Activated B cell treated with CpG ODN at 0.5 μM for 24 hours (primary cell): Measurements from ENCODE around the gene POLR3H. TPM values are rescaled to one million over a fixed set of nuclear protein-coding genes. Genes with fewer than 3 reads are reported as not detected.

Experiments used
- ATAC-seq: fragments of 200-7000 bp; cut with Tn5 transposase; one replicate; pipeline ENCODE4 v1.10.0; 2021; ENCODE audit warnings: low read depth, mild to moderate bottlenecking, moderate library complexity
- CTCF ChIA-PET: fragments of 350-600 bp; sonication (Branson Sonifier 250); formaldehyde crosslinking; loops from one replicate; lab custom pipeline; 2021; ENCODE audit warnings: antibody characterized with exemption; lab: Charles Lee
- POLR2A ChIA-PET: fragments of 350-600 bp; sonication (Branson Sonifier 250); formaldehyde crosslinking; loops from one replicate; lab custom pipeline; 2021; ENCODE audit warnings: antibody characterized with exemption; lab: Charles Lee
- DNase-seq: peaks from one replicate; pipeline ENCODE4 v3.0.0; 2022
- H3K27ac Mint-ChIP-seq: one replicate; pipeline ENCODE4 v1.8.0; 2020; ENCODE audit warnings: mixed read lengths
- H3K27me3 Mint-ChIP-seq: one replicate; pipeline ENCODE4 v1.8.0; 2021; ENCODE audit warnings: mixed read lengths
- H3K36me3 Mint-ChIP-seq: one replicate; pipeline ENCODE4 v1.8.0; 2021; ENCODE audit warnings: low read depth, mixed read lengths
- H3K4me1 Mint-ChIP-seq: one replicate; pipeline ENCODE4 v1.8.0; 2021; ENCODE audit warnings: mixed read lengths
- H3K4me3 Mint-ChIP-seq: one replicate; pipeline ENCODE4 v1.8.0; 2020; ENCODE audit warnings: mild to moderate bottlenecking, mixed read lengths
- H3K9me3 Mint-ChIP-seq: one replicate; pipeline ENCODE4 v1.8.0; 2020; ENCODE audit warnings: mixed read lengths
- CTCF ChIP-seq: fragments of 200-600 bp; IDR thresholded peaks from one replicate; pipeline ENCODE4 v1.8.0; 2022; ENCODE audit warnings: antibody characterized with exemption, mild to moderate bottlenecking
- intact Hi-C: fragments of 100-400 bp; cut with micrococcal nuclease; formaldehyde crosslinking; loops from one replicate; pipeline ENCODE4 v1.15.1; 2024
- total RNA-seq: library from RNA; stranded (reverse); gene quantifications from 2 replicates; pipeline ENCODE4 v1.2.3, GENCODE V29; 2022

The POLR3H gene
- total RNA-seq, 1 donor from 2014 or later: 43.9 TPM

- TF ChIP-seq CTCF: no peak
- ChIA-PET CTCF (interaction anchor here (0.6 to 0.7 kb wide), 2 partner anchors 24 to 85 kb away, joined by 3 to 4 read pairs; no protein-coding TSS in a partner anchor), POLR2A (interaction anchor here (0.6 to 2.2 kb wide), 3 partner anchors 10 to 84 kb away, joined by 3 to 17 read pairs (median 4); partner anchors contain the start of gene TOB2)
- Mint-ChIP-seq H3K9me3 (no peaks in the 10 kb centered on the region), H3K27ac (no peak overlapping the region), H3K4me3 (no peak overlapping the region), H3K27me3 (no peaks in the 10 kb centered on the region), H3K36me3 (peaks cover 31% of the 10 kb centered on the region), H3K4me1 (peaks cover 54% of the 10 kb centered on the region)
- DNase-seq: no peak
- intact Hi-C loops: no loop called here
- ATAC-seq: no peak
Observed at GRCh38 chr22:41488596-41489385, 55.5 kb downstream of the POLR3H start.

GRCh38 chr22:41488076-41488475 is 56.2 kb downstream of the POLR3H start:
- ATAC-seq: no peak

GRCh38 chr22:41487037-41487935 is 57.0 kb downstream of the POLR3H start:
- Mint-ChIP-seq H3K27ac (peak overlapping the region; percentile 73), H3K27me3 (no peaks in the 10 kb centered on the region), H3K4me1 (peaks cover 64% of the 10 kb centered on the region), H3K36me3 (peaks cover 27% of the 10 kb centered on the region), H3K9me3 (no peaks in the 10 kb centered on the region), H3K4me3 (no peak overlapping the region)
- no peak for TF ChIP-seq CTCF
- ChIA-PET CTCF (no interaction called here), POLR2A (interaction anchor here (2.0 to 2.2 kb wide), 2 partner anchors 8 to 40 kb away, joined by 6 to 17 read pairs; partner anchors contain the start of gene TOB2)
- no peak for ATAC-seq
- no peak for DNase-seq
- intact Hi-C loops: no loop called here

More at GRCh38 chr22:41488076-41488475, 56.2 kb downstream of the POLR3H start:
- Mint-ChIP-seq H3K4me1 (peaks cover 56% of the 10 kb centered on the region), H3K27ac (peak overlapping the region; percentile 13), H3K4me3 (no peak overlapping the region), H3K9me3 (no peaks in the 10 kb centered on the region), H3K27me3 (no peaks in the 10 kb centered on the region), H3K36me3 (peaks cover 27% of the 10 kb centered on the region)
- ChIA-PET POLR2A (interaction anchor here (1.5 to 2.2 kb wide), 2 partner anchors 9 to 41 kb away, joined by 4 to 17 read pairs; partner anchors contain the start of gene TOB2), CTCF (interaction anchor here (0.7 kb wide), 1 partner anchor 84 kb away, joined by 4 read pairs; no protein-coding TSS in a partner anchor)
- intact Hi-C loops: no loop called here
- TF ChIP-seq CTCF: no peak
- no peak for DNase-seq

- intact Hi-C loops: no loop called here
- CTCF ChIA-PET: interaction anchor here (0.9 to 1.0 kb wide), 2 partner anchors 16 to 81 kb away, joined by 3 to 6 read pairs; no protein-coding TSS in a partner anchor
- peak overlapping the region; percentile 68 for H3K27ac Mint-ChIP-seq
Observed at GRCh38 chr22:41485033-41485432, 59.2 kb downstream of the POLR3H start.

More at GRCh38 chr22:41485033-41485432, 59.2 kb downstream of the POLR3H start:
- H3K36me3 Mint-ChIP-seq: peaks cover 22% of the 10 kb centered on the region
- peaks cover 81% of the 10 kb centered on the region for H3K4me1 Mint-ChIP-seq
- peak overlapping the region; percentile 65 for H3K4me3 Mint-ChIP-seq
- POLR2A ChIA-PET: interaction anchor here (0.6 to 2.0 kb wide), 7 partner anchors 8 to 445 kb away, joined by 3 to 7 read pairs (median 4); partner anchors contain the start of genes TEF and TOB2
- no peak for ATAC-seq
- TF ChIP-seq CTCF: no peak
- H3K27me3 Mint-ChIP-seq: no peaks in the 10 kb centered on the region
- H3K9me3 Mint-ChIP-seq: no peaks in the 10 kb centered on the region
- DNase-seq: no peak
